Activated gamma-delta T cell treated with Interleukin-2 at 50 U/mL for 16 hours (primary cell): ENCODE data around the gene ROM1.
"Not testable (repeated sequence)": the region's sequence is repeated elsewhere in the genome, so short reads cannot be mapped to it uniquely, and the experiment has no call there.

Experiments used
- DNase-seq: peaks from one replicate; pipeline ENCODE4 v3.0.0-alpha.2; 2020

ROM1 gene, protein sequence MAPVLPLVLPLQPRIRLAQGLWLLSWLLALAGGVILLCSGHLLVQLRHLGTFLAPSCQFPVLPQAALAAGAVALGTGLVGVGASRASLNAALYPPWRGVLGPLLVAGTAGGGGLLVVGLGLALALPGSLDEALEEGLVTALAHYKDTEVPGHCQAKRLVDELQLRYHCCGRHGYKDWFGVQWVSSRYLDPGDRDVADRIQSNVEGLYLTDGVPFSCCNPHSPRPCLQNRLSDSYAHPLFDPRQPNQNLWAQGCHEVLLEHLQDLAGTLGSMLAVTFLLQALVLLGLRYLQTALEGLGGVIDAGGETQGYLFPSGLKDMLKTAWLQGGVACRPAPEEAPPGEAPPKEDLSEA

DNA sequence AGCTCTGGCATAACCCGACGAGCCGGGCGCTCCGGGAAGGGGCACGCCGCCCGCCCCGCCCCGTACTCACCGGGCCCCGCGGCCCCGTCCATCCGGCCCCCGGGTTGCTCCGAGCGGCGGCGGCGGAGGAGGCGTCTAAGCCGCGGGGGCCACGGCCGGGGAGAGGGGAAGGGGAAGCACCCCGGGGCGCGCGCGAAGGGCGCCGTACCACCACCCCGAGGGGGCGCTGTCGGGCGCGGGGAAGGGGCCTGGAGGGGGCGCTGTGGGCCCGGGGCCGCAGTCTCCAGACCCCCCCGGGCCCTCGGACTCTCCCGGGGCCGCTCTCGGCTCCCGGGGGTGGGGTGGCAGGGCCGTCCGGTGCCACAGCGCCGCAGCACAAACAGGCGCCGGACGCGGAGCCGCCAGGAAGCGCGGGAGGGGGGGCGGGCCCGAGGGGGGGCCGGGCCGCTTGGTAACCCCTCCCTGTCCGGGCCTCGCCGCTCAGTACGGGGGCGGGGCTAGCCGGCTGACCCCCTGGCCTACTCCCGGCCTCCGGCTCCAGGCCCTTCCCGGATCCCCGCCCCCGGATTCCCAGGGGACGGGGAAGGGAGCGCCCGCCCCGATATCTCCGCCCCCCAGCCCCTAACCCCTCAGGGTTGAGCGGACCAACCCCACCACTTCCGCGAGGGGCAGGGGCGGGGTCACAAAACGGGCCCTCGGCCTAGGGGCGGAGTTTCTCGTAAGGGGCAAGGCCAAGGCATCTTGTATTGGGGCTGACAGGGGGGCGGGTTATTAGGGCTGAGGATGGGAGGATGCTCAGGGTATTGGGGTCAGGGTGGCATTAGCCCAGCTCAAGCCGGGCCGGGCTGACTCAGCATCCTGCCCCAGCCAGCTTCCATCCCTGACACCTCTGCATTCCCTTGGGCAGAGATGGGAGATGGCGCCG is at the start of gene ROM1, which contains the start of gene EML3:
Gene ROM1 (plus strand): TSS at position 892 of the 925 bp plus-strand sequence. CDS start 25 bp downstream, at position 917.
Gene EML3 (minus strand): TSS at position 410 of the 925 bp plus-strand sequence. CDS start 318 bp downstream, at position 92.
- peak; percentile 91 for DNase-seq

DNA sequence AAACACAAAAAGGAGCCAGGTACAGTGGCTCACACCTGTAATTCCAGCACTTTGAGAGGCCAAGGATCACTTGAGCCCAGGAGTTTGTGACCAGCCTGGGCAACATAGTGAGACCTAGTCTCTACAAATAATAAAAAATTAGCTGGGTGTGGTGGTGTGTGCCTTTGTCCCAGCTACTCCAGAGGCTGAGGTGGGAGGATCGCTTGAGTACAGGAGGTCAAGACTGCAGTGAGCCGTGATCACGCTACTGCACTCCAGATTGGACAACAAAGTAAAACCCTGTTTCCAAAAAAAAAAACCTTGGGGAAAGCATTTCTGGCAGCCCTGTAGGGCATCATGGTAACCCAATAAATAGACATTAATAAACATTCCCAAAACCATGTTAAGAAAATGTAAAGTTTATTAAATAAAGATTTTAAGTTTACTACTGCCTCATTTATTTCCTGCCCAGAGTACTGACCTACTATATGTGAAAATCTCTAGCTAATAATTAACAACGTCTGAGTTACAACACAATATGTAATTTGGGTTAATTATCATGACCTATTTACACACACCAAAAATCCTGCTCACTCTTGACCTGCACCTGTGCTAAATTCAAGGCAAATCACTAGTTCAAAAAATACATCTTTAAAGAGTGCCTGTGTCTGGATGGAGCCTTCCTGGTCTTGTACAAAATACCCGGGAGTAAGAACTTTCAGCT is 47.8 kb upstream of the ROM1 start:
- DNase-seq = no peak

DNA sequence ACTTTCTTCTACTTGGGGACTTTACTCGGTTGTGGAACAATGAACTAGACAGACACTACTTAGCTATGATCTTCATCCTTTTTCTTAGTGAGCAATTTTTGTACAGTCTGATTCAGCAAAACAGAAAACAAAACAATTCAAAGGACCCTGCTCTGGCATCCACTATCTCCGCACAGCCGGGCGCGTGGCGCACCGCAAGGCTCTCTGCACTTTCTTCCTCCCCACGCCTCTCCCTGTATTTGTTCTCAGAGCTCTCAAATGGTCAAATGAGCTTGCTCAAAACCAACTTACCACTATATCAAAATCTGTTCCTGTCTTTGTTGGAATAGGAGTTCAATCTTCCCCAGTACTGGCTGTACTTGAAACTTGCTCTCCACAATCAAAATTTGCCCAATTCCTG is 46.8 kb upstream of the ROM1 start:
- DNase-seq = no peak

DNA sequence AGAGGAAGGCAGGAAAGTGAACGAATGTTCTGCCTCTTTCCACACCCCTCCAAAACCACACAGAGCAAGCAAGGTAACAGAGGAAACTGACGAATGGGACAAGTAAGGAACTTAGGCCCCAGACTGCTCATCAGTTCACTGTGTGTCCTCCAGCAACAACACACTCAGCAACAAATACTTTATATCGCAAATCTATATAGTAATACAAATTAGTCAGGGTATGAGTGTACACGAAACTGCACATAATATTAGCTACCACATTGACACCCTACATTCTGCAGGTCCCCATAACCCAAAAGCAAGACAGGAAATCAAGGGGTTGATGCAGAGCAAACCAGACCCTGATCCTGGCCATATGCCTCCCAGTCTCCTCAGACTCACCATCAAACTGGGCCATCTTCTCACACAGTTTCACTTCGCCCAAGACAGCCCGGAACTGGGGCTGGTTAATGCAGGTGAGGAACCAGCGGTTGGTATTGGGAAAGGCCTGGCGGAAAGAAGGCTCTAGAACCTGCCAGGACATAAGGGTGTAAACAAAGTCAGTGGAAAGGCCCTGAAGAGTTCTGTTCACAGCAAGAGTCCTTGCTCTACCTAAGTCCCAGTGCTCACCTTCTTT is 45.9 kb upstream of the ROM1 start:
- no peak for DNase-seq

DNA sequence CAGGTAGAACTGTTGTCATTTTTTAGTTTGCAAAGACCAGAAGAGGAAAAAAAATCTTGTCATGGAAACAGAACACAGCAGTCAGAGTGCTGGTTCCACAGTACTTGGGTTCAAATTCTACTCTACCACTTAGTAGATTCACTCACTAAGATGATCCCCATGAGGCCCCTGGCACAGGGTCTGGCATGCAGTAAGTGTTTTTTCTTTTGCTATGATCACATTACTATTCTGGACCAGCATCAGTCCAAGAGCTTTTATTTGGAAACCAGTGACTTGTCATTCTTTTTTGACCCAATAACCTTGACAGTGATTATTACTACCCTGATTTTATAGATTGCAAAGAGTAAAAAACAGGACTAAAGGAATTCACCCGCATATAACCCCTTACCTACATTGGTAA is 43.4 kb upstream of the ROM1 start:
- no peak for DNase-seq

DNA sequence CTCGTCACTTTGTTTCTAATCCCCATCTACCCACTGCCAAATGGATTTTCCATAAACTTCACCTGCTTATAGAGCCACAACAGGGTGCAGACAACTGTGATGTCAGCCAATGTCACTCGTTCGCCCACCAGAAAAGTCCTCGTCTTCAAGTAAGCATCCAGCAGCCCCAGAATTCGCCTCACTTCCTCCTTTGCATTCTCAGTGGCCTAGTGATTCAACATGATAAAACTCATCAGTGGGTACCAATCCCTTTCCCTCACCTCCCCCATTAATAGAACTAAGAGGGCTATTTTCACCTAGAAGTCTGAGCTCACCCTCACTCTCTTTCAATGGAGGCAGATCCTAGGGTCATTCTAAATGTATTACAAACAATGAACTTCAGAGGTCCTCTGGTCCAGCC is 42.2 kb upstream of the ROM1 start:
- DNase-seq = not testable (repeated sequence)

DNA sequence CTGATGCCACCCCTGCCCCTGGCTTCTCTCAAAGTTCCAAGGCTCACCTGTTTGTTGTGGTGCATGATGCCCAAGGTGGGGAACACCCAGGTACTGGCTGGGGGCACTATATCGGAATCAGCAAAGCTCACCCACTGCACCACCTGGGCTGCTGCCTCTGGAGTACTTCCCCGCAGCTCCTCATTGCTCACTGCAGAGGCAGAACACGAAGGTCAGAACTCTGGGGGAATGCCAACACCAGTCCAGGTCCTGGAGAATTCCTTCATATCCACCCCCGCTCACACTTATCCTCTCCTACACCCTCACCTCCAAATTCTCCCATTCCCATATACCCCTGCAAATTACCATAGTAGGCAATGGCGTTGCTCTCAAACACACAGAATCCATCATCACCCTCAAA is 41.6 kb upstream of the ROM1 start:
- DNase-seq = not testable (repeated sequence)

DNA sequence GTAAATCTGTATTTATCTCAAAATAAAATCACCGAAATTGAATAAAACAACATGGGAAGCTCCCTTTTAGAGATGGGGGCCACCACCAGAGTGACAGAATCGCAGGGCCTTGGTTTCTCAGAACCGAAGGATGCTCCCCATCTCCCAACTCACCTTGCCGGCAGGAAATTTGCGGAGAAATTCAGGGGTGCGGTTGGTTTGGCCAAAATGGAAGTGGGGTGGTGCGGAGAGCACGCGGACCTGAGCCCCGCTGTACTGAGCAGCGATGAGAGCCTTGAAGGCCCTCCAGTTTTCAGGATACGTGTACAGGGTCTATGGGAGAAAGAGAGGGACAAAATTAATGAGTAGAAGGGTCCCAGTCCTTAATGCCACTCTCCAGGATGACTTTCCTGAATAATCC is 40.6 kb upstream of the ROM1 start:
- no peak for DNase-seq

DNA sequence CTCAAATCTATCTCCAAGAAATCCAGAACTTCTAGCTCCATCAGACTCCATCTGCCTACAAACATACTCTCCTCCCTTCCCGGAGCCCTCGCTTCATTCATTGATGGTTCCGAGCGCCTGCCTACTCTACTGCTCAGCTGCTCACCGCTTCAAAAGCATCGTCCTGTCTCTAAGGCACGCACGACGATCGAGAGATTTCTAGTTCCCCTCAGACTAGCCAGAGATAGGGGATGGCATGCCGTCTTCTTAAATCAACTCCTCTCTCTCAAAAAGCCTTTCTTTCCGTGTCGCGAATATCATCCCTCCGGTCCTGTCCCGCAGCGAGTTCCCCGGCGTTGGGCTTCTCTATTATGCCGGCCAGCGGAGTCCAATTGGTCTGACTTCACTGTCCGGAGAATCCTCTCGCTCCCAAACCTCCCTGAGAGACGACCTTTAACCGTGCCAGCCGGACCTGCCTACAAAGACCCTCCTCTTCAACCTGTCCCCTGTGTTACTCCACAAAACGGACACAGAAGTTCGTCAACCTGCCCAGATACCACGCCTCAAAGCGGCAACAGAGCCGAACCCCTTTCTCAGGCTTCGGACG is 40.0 kb upstream of the ROM1 start:
- DNase-seq = no peak

DNA sequence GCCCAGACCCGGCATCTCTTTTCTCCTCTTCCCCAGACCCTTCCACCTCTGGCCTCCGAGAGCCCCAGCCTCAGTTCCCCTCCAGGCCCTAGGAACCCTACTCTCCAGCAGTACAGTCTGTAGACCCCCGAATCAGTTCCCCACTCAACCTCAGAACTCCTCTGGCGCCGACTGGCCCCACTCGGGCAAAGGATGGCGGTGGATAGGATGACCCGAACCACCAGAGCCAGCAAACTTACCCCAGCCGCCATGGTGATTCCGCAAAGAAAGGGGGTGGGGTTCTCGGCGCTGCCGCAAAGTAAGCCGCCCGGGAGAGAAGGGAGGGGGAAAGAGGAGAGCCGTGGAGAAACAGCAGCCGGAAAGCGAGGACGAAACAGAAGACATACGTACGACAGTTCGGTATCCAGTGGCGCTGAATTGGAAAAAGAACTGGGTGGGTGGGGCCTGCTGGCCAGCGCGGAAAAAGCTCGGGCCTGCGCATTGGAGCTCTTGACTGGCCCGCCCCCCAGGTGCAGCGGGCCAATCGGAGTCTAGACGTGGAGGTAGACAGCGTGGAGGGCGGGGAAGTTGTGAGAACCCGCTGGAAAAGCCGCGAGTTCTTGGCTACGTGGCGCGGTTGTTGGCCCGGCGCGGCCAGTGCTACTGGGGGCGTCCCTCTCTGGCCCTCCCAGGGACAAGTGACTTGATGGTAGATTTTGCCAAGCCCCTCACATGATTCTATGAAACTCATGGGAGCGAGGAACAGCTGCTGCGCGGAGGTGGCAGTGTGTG is 39.3 kb upstream of the ROM1 start, which contains the start of gene EEF1G:
Gene EEF1G (minus strand): TSS at position 300 of the 771 bp plus-strand sequence. CDS start 49 bp downstream, at position 251.
- DNase-seq = peak; percentile 97

DNA sequence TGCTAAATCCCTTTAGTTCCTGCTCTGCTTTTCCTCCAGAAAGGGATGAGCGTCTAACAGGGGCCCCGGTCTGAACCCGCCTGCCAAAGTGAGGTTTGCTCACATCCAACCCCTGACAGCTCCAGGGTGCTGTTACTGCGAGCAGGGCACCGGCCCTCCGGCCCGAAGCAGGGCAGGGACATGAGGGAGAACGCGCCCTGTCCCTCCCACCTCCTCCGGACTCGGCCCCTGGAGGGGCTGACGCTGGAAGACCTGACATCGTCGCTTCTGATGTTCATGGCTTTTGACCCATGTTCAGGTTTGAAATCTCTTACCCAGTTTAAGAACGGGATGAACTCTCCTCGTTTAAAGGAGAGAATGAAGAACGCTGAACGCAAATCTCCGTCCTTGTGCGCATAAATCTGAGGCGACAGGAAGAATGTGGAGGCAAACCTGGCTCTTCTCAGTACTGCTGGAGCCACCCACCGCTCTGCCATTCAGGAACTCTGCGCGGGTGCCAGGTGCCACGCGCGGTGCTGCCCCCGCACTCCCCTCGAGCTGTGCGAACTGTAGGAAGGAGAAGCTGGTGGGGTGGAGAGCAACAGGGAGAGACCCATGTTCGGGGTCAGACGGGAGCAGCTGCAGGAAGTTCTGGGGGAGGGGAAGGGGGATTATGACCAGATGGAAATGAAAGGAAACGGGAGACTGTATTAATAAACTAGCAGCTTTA is 38.5 kb upstream of the ROM1 start:
- no peak for DNase-seq

DNA sequence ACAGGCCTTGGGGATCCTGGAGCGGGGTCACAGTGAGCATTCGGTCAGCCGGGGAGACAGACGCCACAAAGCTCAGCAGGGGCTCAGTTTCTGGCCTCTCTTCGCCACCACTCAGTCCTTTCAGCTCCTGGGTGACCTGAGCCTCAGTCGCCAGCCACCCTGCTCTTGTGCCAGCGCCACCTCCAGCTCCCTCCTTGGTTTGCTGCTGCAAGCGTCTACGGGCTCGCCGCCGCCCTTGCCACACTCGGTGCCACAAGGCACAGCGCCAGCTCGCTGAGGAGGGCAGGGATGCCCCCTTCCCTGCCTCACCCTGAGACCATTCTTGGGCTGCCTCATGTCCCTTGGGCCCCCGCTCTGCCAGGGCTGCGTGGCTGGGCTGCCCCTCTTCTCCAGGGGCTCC is 37.9 kb upstream of the ROM1 start:
- DNase-seq = no peak

DNA sequence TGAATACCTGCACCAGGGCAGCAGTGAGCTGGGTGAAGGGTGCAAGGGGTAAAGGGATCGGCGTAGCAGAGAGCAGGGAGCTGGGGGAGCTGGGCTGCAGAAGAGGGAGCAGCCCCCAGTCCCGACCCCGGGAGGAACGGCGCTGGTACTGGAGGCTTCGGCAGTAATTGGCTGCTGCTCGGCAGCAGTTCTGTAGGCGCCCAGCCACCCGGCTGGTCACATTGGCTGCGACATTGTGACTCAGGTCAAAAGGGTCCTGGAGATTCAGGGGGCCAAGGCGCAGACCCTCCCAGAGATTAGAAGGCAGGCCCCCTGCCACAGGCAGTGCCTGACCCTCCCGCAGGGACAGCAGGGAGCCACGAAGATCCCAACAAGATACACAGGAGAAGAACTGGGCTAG is 37.2 kb upstream of the ROM1 start:
- DNase-seq = no peak

DNA sequence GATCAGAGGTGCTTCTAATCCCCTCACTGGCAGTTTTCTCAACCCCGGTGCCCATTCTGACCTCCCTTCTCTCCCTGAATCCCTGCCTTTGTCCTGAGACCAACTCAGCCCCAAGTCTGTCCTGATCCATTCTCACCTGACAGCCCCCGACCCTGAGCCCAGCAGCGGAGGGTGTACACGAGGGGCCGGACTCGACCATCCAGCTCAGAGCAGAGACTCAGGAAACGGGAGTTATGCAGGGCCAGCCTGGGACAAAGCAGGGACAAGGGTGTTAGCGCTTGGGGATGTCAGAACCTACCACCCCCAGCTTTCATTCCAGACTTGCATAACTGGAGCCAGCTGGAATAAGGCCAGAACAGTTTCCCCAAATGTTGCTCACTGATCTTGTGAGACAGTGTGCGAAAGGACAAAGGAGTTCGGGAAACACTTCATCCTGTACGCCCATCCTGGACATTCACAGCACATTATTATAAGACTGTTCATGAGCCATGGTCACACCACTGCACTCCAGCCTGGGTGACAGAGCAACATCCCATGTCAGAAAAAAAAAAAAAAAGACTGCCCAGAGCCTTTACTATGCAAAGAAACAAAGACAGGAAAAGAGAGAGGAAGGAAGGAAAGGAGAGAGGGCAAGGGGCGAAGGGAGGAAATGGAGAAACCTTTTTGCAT is 35.9 kb upstream of the ROM1 start:
- DNase-seq = no peak

DNA sequence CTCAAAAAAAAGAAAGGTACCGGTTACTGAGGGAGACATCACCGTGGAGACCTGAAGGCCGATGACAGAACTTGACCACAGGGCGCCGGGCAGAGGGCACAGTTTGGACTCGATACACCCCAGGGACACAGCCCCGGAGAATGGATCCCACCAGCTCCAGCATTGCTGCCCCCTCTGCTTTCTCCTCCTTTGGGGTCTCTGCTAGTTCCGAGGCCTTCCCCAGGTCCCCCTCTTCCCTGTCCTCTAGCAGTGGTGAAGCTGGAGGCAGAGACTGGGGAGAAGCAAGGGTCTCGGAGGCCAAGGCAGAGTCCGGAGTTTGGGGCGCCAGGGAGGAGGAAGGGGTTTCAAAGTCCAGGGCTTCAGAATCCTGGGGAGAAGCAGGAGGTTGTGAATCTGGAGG is 34.5 kb upstream of the ROM1 start:
- DNase-seq = no peak

DNA sequence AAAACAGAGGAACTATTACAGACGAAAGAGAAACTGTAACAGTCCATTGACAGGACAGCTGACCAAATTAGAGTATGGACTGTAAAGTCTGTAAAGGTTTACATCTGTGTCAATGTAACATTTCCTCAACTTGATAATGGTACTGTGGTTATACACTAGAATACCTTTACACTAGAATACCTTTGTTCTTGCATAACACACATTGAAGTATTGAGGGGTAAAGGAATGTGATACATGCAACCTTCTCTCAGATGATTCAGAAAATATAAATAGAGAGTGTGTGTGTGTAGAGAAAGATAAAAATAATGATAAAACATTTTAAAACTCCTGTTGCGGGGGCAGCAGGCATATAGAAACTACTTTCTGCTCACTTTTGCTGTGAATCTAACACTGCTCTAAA is 33.8 kb upstream of the ROM1 start:
- no peak for DNase-seq

DNA sequence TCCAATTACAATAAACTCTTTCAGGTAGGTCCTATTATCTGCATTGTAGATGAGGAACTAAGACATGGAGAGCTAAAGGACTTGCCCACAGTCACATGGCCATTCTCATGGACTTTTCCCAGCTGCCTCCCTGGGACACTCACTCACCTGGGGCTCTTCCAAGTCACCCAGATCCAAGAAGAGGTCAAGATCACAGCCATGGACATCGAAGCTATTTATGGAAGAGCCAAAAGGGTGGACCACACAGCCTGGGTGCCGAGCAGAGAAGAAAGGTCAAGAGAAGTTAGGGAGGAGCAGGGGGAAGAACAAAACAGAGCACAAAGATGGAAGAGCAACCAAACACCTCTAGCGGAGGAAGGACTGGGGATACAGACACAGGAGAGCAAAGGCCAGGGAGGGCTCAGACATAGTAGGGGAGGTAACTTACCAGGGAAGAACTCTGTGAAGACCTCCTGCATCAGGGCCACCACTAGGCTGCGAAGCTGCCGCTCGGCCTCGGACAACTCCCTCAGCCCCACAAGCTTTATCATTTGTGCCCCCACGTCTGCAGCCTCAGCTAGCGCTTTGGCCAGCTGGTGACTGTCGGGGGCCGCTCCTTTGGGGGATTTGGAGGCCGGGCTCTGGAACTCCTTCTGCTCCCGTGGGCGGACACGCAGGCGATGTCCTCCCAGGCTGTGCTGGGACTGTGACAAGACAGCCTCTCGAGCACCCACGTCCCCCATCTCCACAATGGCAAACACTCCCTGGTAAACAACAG is 31.9 kb upstream of the ROM1 start:
- DNase-seq = no peak

DNA sequence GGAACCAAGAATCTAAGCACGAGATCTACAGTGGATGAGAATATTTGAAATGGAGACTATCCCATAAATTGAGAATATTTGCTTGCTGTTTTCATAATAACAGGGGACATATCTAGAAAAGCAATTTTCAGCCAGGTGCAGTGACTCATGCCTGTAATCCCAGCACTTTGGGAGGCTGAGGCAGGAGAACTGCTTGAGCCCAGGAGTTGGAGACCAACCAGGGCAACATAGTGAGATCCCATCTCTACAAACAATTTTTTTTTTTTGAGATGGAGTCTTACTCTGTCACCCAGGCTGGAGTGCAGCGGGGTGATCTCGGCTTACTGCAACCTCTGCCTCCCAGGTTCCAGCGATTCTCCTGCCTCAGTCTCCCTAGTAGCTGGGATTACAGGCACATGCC is 31.3 kb upstream of the ROM1 start:
- not testable (repeated sequence) for DNase-seq

DNA sequence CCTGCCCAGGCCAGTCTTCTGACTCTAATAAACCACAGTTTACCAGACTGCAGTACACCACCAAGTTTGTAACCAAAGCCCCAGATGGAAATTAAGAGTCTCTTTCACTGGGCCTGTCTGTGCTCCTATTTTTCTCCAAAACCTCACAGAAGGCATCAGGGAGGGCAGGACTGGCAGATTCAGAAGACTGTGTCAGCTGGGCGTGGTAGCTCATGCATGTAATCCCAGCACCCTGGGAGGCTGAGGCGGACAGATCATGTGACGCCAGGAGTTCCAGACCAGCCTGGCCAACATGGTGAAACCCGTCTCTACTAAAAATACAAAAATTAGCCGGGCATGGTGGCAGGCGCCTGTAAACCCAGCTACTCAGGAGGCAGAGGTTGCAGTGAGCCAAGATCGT is 27.7 kb upstream of the ROM1 start:
- DNase-seq = not testable (repeated sequence)
